Measurements from ENCODE around the gene CALD1.

CALD1 gene

GRCh38 chr7:134740376-134740775 is 39.1 kb upstream of the CALD1 start:
- Histone ChIP-seq H3K9me3 (ENCODE audit: control insufficient read depth, low read length) (no peaks in the 10 kb centered on the region), H3K23ac (ENCODE audit: low read length in 2 of 2) (no peak overlapping the region), H2BK15ac (ENCODE audit: low read depth, poor library complexity, severe bottlenecking) (no peak overlapping the region), H3K4me3 (ENCODE audit: insufficient read depth in 1 of 2, low read depth in 1 of 2, low read length in 2 of 2) (no peak overlapping the region), H2BK120ac (ENCODE audit: low read depth, low read length) (no peak overlapping the region), H3K14ac (ENCODE audit: low read length in 2 of 2) (no peak overlapping the region), H4K91ac (ENCODE audit: low read length) (no peak overlapping the region), H3K4ac (ENCODE audit: low read depth in 1 of 2, low read length in 2 of 2) (no peak overlapping the region), H3K4me2 (ENCODE audit: low read length, poor library complexity, severe bottlenecking) (no peak overlapping the region), H4K8ac (ENCODE audit: low read length) (no peak overlapping the region), H3K18ac (ENCODE audit: low read depth in 1 of 2, low read length in 2 of 2) (no peak overlapping the region), H3K36me3 (ENCODE audit: control insufficient read depth in 1 of 2, insufficient read depth in 2 of 2, low read depth in 1 of 2, low read length in 2 of 2) (no peaks in the 10 kb centered on the region), H2BK12ac (ENCODE audit: low read length in 2 of 2) (peak overlapping the region in 1 of 2 experiments; percentile 34), H2AK5ac (ENCODE audit: low read length, severe bottlenecking) (peak overlapping the region; percentile 36), H2AFZ (ENCODE audit: low read depth, low read length) (no peak overlapping the region), H3K4me1 (ENCODE audit: control insufficient read depth, insufficient read depth, low read depth, low read length) (peaks cover 7% of the 10 kb centered on the region), H3K9ac (ENCODE audit: low read length) (no peak overlapping the region), H3K27me3 (ENCODE audit: control insufficient read depth in 1 of 2, insufficient read depth in 1 of 2, low read length in 2 of 2) (no peaks in the 10 kb centered on the region), H2BK5ac (ENCODE audit: low read depth, low read length, poor library complexity, severe bottlenecking) (no peak overlapping the region), H3K79me1 (replicated peaks; ENCODE audit: low read length, poor library complexity, severe bottlenecking) (no peaks in the 10 kb centered on the region), H3K27ac (ENCODE audit: low read length, poor library complexity, severe bottlenecking) (no peak overlapping the region)
- 75% methylated on average over 4 of the region's 4 CpGs for WGBS
- DNase-seq = no peak

GRCh38 chr7:134741907-134742635 is 37.4 kb upstream of the CALD1 start:
- Histone ChIP-seq H3K18ac (ENCODE audit: low read depth in 1 of 2, low read length in 2 of 2) (peak overlapping the region; percentile 71 to 82), H3K14ac (ENCODE audit: low read length in 2 of 2) (no peak overlapping the region), H3K4ac (ENCODE audit: low read depth in 1 of 2, low read length in 2 of 2) (peak overlapping the region; percentile 40 to 47), H3K4me3 (ENCODE audit: insufficient read depth in 1 of 2, low read depth in 1 of 2, low read length in 2 of 2) (peak overlapping the region in 1 of 2 experiments; percentile 43), H3K4me2 (ENCODE audit: low read length, poor library complexity, severe bottlenecking) (no peak overlapping the region), H3K23ac (ENCODE audit: low read length in 2 of 2) (no peak overlapping the region), H3K9ac (ENCODE audit: low read length) (peak overlapping the region; percentile 74), H4K8ac (ENCODE audit: low read length) (peak overlapping the region; percentile 79), H3K36me3 (ENCODE audit: control insufficient read depth in 1 of 2, insufficient read depth in 2 of 2, low read depth in 1 of 2, low read length in 2 of 2) (no peaks in the 10 kb centered on the region), H3K27me3 (ENCODE audit: control insufficient read depth in 1 of 2, insufficient read depth in 1 of 2, low read length in 2 of 2) (no peaks in the 10 kb centered on the region), H2BK15ac (ENCODE audit: low read depth, poor library complexity, severe bottlenecking) (peak overlapping the region; percentile 60), H2AFZ (ENCODE audit: low read depth, low read length) (no peak overlapping the region), H3K79me1 (replicated peaks; ENCODE audit: low read length, poor library complexity, severe bottlenecking) (no peaks in the 10 kb centered on the region), H3K27ac (ENCODE audit: low read length, poor library complexity, severe bottlenecking) (peak overlapping the region; percentile 97), H2BK120ac (ENCODE audit: low read depth, low read length) (peak overlapping the region; percentile 91), H2BK12ac (ENCODE audit: low read length in 2 of 2) (peak overlapping the region; percentile 73 to 75), H4K91ac (ENCODE audit: low read length) (peak overlapping the region; percentile 89), H3K4me1 (ENCODE audit: control insufficient read depth, insufficient read depth, low read depth, low read length) (peaks cover 7% of the 10 kb centered on the region), H3K9me3 (ENCODE audit: control insufficient read depth, low read length) (no peaks in the 10 kb centered on the region), H2AK5ac (ENCODE audit: low read length, severe bottlenecking) (peak overlapping the region; percentile 87), H2BK5ac (ENCODE audit: low read depth, low read length, poor library complexity, severe bottlenecking) (peak overlapping the region; percentile 91)
- DNase-seq = peak; percentile 70
- WGBS = 6% methylated on average over 3 of the region's 3 CpGs

GRCh38 chr7:134742688-134743350 is 36.6 kb upstream of the CALD1 start:
- 50% methylated on average over 2 of the region's 2 CpGs for WGBS
- Histone ChIP-seq H3K9ac (ENCODE audit: low read length) (peak overlapping the region; percentile 74), H4K8ac (ENCODE audit: low read length) (peak overlapping the region; percentile 79)

GRCh38 chr7:134744569-134744968 is 34.9 kb upstream of the CALD1 start:
- 60% methylated on average over 2 of the region's 3 CpGs for WGBS
- H3K9me3 ChIP-seq (ENCODE audit: control insufficient read depth, low read length) = no peaks in the 10 kb centered on the region
- no peak overlapping the region for H2BK5ac ChIP-seq (ENCODE audit: low read depth, low read length, poor library complexity, severe bottlenecking)
- no peak overlapping the region for H4K8ac ChIP-seq (ENCODE audit: low read length)
- no peak overlapping the region for H3K4me2 ChIP-seq (ENCODE audit: low read length, poor library complexity, severe bottlenecking)
- no peak overlapping the region for H2BK15ac ChIP-seq (ENCODE audit: low read depth, poor library complexity, severe bottlenecking)
- no peak overlapping the region for H3K9ac ChIP-seq (ENCODE audit: low read length)
- no peak overlapping the region for H3K14ac ChIP-seq (ENCODE audit: low read length in 2 of 2)
- H2BK120ac ChIP-seq (ENCODE audit: low read depth, low read length) = no peak overlapping the region
- no peaks in the 10 kb centered on the region for H3K27me3 ChIP-seq (ENCODE audit: control insufficient read depth in 1 of 2, insufficient read depth in 1 of 2, low read length in 2 of 2)
- H3K23ac ChIP-seq (ENCODE audit: low read length in 2 of 2) = no peak overlapping the region
- no peak overlapping the region for H2AK5ac ChIP-seq (ENCODE audit: low read length, severe bottlenecking)
- DNase-seq = no peak
- peaks cover 7% of the 10 kb centered on the region for H3K4me1 ChIP-seq (ENCODE audit: control insufficient read depth, insufficient read depth, low read depth, low read length)
- H3K4ac ChIP-seq (ENCODE audit: low read depth in 1 of 2, low read length in 2 of 2) = no peak overlapping the region
- peak overlapping the region in 1 of 2 experiments; percentile 59 for H3K4me3 ChIP-seq (ENCODE audit: insufficient read depth in 1 of 2, low read depth in 1 of 2, low read length in 2 of 2)
- no peak overlapping the region for H3K27ac ChIP-seq (ENCODE audit: low read length, poor library complexity, severe bottlenecking)
- no peak overlapping the region for H4K91ac ChIP-seq (ENCODE audit: low read length)
- no peaks in the 10 kb centered on the region for H3K36me3 ChIP-seq (ENCODE audit: control insufficient read depth in 1 of 2, insufficient read depth in 2 of 2, low read depth in 1 of 2, low read length in 2 of 2)
- H3K18ac ChIP-seq (ENCODE audit: low read depth in 1 of 2, low read length in 2 of 2) = no peak overlapping the region
- H3K79me1 ChIP-seq (replicated peaks; ENCODE audit: low read length, poor library complexity, severe bottlenecking) = no peaks in the 10 kb centered on the region
- no peak overlapping the region for H2AFZ ChIP-seq (ENCODE audit: low read depth, low read length)
- H2BK12ac ChIP-seq (ENCODE audit: low read length in 2 of 2) = peak overlapping the region in 1 of 2 experiments; percentile 9

More at GRCh38 chr7:134742688-134743350, 36.6 kb upstream of the CALD1 start:
- Histone ChIP-seq H3K79me1 (replicated peaks; ENCODE audit: low read length, poor library complexity, severe bottlenecking) (no peaks in the 10 kb centered on the region), H4K91ac (ENCODE audit: low read length) (peak overlapping the region; percentile 89), H3K4me1 (ENCODE audit: control insufficient read depth, insufficient read depth, low read depth, low read length) (peaks cover 7% of the 10 kb centered on the region), H2BK15ac (ENCODE audit: low read depth, poor library complexity, severe bottlenecking) (peak overlapping the region; percentile 86), H2AFZ (ENCODE audit: low read depth, low read length) (no peak overlapping the region), H3K27ac (ENCODE audit: low read length, poor library complexity, severe bottlenecking) (peak overlapping the region; percentile 97), H3K4me2 (ENCODE audit: low read length, poor library complexity, severe bottlenecking) (no peak overlapping the region), H2BK5ac (ENCODE audit: low read depth, low read length, poor library complexity, severe bottlenecking) (peak overlapping the region; percentile 78), H3K9me3 (ENCODE audit: control insufficient read depth, low read length) (no peaks in the 10 kb centered on the region), H3K36me3 (ENCODE audit: control insufficient read depth in 1 of 2, insufficient read depth in 2 of 2, low read depth in 1 of 2, low read length in 2 of 2) (no peaks in the 10 kb centered on the region), H3K14ac (ENCODE audit: low read length in 2 of 2) (no peak overlapping the region), H3K18ac (ENCODE audit: low read depth in 1 of 2, low read length in 2 of 2) (peak overlapping the region; percentile 71 to 82), H3K23ac (ENCODE audit: low read length in 2 of 2) (no peak overlapping the region), H2BK12ac (ENCODE audit: low read length in 2 of 2) (peak overlapping the region; percentile 51 to 75), H2AK5ac (ENCODE audit: low read length, severe bottlenecking) (peak overlapping the region; percentile 93), H2BK120ac (ENCODE audit: low read depth, low read length) (peak overlapping the region; percentile 91), H3K4ac (ENCODE audit: low read depth in 1 of 2, low read length in 2 of 2) (peak overlapping the region; percentile 47 to 71), H3K4me3 (ENCODE audit: insufficient read depth in 1 of 2, low read depth in 1 of 2, low read length in 2 of 2) (peak overlapping the region in 1 of 2 experiments; percentile 43), H3K27me3 (ENCODE audit: control insufficient read depth in 1 of 2, insufficient read depth in 1 of 2, low read length in 2 of 2) (no peaks in the 10 kb centered on the region)
- peak; percentile 75 for DNase-seq
